Stimulated activated CD8-positive, alpha-beta memory T cell treated with anti-CD3 and anti-CD28 coated beads, Interleukin-7, amount 100 ng/mL, for 24 hours (primary cell): Measurements from ENCODE around the gene GASK1A.

Experiments used
- DNase-seq: peaks from one replicate; pipeline ENCODE4 v3.0.0-alpha.2; 2020; ENCODE audit warnings: low read depth

The GASK1A gene

DNA sequence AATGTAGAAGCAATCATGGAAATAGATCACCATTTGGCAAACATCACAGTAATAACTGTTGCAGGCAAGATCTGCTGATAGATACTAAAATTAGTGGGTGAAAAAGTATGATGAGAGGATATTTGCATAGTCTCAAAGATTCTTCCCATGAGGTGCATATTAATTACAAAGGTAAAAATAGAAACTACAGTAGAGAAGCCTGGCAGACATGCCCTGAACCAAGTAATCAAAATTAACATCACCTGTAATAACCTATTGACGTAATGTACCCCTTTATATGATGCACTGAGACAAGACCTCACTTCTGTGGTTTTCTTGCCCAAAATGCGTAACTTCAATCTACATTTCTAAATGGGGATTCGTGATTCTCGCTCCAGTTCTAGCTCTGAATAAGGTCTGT, 112.4 kb downstream of the GASK1A start:
- DNase-seq, result no peak

DNA sequence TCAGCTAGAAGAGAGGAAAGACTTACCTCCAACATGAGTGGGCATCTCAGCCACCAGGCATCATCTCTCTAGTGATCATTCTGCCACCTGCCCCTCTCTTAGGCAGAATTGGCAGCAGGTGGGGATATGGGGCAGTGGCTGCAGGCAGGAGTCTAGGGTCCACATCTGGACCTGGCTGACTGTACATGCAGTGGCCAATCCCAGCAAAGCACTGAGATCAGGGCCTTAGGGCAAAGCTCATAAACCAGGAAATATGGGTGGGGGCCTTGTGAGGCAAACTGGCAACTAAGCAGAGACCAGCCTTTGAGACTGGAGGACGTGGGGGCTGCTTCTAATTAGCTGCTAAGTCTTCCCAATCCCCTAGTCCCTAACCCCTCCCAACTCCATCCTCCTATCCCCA, 113.9 kb downstream of the GASK1A start:
- no peak for DNase-seq

DNA sequence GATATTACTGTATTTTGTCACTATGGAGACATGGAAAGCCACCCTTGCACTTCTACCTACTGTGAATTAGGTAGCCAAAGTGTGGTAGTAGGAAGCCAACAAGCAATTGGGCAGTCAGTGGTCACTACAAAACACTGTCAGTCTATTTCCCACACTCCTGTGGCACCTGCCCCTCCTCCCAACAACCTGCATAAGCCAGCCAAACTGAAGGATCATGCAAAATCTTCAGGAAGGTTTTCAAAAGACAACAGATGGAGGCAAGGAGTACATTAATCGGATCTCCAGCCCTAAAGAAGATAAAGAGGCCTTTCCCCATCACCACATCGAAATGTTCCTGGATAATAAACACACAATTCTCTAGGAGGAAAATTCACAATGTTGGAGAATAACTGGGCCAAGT, 114.9 kb downstream of the GASK1A start:
- DNase-seq, result no peak

DNA sequence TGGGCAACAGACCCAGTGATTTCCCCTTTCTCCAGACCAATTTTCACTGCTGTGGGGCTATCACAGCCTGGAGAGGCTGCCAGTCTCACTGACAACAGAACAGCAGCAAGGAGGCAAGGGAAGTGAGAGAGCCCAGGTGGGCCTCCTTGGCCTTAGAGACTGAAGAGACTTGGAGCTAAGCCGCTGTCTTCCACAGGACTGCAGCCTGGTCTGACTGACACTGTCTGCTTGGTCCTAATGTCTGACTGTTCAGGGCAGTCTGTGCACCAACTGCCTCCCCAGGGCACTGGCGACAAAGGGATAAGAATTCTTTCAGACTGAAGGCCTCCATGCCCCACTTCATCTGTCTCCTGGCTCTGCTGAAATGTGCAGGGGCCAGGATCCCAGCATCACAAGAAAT, 115.3 kb downstream of the GASK1A start:
- no peak for DNase-seq

DNA sequence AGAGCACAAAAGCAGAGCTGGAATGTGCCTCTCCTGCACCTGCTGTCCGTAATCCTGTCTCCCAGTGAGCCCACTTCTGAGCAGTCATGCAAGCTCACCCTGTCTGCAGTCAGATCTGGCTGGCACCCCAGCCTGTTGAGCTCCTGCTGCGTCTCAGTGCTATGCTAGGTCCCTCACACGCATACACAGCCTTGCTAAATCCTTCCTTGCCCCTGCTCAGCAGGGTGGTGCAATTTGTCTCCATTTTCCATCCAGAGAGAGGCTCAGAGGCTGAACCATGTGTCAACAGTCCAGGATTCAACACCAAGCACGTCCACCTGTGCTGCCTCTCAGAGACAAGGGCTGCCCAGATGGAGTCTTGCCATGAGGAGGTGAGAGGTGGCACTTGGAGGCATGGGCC, 115.7 kb downstream of the GASK1A start:
- no peak for DNase-seq

DNA sequence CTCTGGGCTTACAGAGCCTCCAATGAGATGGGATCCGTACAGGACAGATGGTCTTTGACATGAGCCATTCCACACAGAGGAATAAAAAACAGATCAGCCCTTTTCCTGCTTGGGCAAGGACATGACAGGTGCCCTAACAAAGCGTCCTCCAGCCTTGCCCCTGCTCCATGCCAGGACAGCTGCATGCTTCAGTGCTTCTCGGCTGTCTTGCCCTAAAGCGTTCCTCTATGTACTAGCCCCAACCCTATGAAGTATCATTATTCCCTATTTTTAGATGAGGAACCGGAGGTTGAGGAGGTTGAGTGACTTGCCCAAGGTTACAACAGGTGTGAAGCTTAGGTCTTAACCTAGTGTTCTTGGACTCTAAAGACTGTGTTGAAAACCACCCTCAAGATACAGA, 116.3 kb downstream of the GASK1A start:
- DNase-seq, result no peak

DNA sequence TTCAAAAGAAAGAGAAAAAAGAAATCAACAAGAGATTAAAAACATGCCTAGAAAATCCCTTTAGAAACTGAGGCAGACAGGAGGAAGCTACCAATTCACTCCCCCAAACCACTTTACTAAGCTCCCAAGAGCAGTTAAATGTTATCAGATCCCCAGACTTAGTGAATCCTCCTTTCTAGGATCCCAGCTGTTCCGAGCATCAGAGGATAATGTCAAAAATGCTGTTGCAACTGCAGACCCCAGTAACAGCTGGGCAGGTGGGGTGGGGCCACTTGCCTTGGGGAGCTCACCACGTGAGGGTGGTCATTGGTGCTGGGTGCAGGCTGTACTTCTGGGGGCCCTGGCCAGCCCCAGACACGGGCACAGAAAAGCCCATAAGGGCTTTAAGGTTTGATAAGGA, 117.7 kb downstream of the GASK1A start:
- DNase-seq, result no peak

DNA sequence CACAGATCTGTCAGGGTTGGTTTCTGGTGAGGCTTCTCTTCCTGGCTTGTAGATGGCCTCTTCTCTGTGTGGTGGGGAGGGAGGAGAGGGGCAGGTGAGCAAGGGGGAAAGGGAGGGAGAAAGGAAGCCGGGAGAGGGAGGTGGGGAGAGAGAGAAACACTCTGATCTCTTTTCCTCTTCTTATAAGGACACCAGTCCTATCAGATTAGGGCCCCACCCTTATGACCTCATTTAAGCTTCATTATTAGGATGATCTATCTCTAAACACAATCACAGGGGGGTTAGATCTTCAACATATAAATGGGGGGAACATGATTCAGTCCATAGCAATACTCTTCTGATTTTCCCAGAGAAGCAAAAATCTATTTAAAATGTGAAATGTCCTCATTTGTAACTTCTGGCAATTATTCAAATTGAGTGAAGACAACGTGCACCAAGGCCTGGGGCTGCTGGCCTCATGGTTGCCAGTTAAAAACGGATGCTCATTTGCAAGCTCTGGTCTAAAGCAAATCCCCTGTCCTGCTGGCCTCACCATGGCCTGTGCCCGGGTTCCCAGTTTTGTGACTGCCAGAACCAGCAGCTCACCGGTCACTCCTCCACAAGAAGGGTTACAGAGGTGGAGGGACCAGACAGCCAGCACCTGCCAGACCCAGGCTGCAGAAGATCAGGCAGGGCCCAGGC, 118.4 kb downstream of the GASK1A start:
- no peak for DNase-seq

DNA sequence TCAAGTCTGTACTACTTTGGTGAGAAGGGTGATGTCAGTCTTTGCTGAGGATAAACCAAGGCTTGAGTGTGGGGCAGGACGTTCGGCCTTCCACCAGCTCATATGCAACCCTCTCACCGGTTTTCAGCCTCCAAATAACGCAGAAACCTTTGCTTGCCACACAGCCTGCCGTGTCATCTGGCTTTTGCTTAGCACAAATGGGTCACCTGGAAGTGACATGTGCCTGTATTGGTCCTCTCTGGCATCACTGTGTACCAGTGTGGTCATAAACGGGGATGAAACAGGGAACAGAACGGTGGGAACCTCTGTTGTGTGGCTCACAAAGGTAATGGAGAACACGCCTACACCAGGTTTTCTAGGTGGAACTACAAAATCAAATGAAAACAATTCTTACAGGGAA, 119.7 kb downstream of the GASK1A start:
- no peak for DNase-seq

DNA sequence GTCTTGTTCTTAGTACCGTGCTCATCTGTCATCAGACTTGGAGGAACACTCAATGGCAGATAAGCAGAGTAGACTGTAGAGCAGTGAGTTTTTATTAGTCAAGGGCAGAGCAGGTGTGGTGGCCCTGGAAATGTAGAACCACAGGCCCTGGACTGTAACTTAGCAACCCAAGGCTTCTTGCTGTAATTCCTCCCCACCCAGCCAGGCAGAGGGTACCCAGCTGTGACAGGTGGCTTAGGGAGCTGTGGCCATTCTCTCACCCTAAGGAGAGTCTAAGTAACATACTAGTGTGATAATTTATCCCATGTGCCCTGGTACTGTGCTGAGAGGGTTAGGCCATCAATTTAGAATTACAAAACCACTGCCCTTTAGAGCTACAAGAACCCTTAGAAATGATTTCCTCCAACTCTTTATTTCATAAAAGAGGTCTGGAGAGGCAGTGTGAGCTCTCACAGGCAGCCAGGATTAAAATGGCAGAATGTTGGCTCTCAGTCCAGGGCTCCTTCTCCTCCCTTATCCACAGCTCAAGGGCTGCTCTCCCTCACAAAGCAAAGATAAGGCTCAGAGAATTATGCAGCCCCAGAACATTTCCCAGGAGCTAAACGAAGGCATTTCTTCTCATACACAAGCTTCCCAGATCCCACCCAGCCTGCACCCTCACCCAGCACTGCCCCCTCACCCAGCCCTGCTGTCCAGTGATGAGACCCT, 123.8 kb downstream of the GASK1A start:
- no peak for DNase-seq

DNA sequence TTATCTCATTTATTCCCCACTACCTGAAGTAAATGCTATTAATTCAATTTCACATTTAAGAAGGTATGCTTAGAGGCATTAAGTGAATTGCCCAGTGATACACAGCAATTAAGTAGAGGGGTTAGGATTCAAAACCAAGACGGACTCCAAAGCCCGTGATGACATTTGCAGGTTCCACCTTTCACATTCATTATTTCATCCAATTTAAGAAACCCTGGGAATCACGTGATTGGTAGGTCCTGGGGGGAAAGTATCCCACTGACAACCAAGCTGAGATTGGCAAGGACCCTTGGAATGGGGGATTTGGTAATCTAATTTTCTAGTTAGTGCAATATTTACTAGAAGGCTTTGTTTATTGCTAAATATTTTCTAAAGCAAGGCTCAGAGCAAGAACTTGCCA, 124.9 kb downstream of the GASK1A start:
- no peak for DNase-seq

DNA sequence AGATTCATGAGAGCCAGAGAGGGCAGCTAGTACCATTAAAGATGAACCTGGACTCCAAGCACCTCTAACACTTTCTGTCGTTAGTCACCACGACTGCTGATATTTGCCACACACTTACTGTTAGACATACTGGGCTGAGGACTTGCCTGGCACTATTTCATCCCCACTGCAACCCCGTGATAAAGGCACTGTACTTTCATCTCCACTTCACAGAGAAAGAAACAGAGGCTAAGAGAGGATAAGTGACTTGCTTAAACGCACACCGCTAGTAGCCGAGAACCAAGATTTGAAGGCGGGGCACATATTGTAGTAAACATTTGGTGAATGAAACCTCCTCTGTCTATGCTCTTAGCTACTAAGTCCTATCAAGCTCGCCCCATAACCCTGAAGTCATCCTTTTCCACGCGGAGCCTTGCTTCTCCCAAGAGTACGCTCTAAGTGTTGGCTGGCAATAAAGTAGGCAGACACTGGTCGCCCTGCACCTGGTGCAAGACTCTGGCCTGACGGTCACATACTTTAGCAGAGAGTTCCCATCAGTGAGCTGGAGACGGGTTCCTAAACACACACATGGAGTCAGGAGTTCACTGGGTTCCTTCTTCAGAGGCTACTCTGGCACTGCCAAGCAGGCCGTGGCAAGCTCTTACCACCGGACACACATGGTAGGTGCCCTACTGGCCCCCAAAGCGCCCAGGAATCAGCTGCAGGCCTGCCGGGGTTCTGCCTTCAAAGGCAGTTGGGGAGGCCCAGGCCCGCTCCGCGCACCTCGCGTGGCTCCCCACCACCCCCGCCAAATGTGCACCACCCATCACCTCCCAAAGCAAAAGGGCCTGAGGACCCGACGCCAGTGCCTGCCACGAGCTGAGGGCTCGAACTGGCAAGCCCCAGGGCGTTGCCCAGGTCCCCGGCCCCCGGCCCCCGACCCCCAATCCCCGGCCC, 125.8 kb downstream of the GASK1A start:
- no peak for DNase-seq

DNA sequence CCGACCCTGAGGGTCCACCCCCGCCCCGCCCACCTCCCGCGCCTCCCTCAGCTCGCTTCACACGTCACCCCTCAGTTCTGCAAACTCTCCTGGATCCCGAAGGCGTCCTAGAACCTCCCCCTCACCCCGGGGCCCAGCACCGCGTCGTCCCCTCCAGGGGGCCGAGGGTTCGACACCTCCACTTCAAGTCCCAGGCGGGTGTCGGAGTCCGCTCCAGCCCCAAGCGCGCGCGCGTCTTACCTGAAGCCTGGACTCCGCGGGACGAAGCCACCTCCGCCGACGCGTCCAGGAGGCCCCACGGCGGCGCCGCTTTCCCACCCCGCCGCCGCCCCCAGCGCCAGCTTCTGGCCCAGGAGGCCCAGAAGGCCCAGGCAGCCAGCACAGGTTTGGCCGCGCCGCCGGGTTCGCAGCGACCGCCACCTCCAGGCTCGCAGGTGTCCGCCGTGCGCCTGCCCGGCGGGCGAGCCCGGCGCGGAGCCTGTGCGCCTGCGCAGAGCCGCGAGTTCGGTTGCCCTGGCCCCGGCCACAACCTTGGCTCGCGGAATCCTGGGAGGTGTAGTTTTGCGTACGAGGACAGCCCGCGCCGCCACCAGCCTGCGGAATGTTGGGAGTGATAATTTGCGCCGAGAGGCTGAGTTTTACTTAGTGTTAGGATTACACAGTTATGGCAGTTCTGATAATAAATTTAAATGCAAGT, 126.6 kb downstream of the GASK1A start, which contains the start of gene POMGNT2:
Gene POMGNT2, minus strand, starts transcription at position 484 of the 697 bp plus-strand sequence. CDS start 24,648 bp downstream, outside the sequence.
- peak; percentile 71 for DNase-seq

DNA sequence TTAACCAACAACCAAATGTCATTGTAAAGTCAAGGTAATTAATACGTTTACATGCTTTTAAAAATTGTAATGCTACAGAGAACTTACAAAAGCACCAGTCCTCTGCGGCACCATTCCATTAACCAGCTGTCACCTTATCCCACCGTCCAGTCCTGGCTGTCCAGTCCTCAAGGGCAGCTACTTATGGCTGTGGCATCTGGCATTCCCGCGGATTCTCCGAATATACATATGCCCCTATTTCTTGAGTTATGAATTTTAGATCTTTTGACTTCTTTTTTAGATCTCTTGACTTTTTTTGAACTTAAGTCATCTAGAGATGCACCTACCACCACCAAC, 127.2 kb downstream of the GASK1A start:
- no peak for DNase-seq
